GM19043 (cell line): Measurements from ENCODE around the gene PGS1.

Experiments
- ATAC-seq: cut with Tn5 transposase; IDR thresholded peaks from one replicate; pipeline ENCODE4 v1.9.1; 2021; ENCODE audit warnings: low read depth; ENCODE audit not compliant: unreplicated experiment

PGS1 gene

GRCh38 chr17:78346605-78347250, 31.7 kb upstream of the PGS1 start:
- no peak for ATAC-seq

DNA sequence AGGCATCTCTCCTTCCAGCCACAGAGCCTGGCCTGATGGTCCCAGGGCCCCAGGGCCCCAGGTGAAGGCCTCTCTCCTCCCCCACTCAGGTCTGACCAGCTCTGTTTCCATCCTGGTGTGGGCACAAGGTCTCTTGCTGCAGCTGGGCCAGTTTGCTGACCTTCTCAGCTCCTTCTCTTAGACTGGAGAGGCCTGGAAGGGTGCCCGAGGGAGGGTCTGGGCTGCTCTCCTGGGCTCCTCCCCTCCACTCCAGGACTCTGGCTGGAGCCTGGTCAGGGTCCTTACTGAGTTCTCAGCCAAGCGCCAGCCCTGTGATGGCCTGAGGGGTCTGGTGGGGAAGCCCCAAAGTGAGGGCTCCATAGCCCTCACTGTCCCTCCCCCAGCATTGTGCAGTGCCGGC, 31.0 kb upstream of the PGS1 start:
- no peak for ATAC-seq

DNA sequence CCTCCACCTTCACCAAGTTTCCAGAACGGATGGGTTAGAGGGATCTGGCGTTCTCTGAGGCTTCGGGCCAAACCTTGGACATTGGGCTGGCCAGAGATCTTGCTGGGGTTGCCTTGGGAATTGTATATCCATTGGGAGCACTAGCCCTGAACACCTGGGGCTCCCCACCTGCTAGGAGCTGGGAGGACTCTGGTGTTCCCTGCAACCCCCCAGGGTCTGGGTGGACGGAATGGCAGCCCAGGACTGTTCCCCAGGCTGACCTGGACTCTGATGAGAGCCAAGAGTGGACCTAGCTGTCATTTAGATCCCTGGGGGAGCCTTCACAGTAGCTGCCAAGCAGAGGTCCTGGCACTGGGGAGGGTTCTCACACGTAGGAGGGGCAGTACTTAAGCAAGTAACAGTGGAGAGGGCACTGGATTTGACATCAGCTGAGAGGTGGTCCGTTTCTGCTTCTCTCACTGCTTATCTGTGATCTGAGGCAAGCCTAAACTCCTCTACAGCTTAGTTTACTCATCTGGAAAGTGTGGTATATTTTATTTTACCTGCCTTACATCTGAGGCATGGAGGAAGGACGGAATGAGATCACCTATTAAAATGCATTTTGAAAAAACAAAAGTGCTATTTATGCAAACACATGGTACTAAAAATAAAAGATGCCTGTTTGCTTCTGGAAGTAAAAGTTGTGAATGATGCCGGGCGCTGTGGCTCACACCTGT, 30.2 kb upstream of the PGS1 start:
- ATAC-seq, result no peak

DNA sequence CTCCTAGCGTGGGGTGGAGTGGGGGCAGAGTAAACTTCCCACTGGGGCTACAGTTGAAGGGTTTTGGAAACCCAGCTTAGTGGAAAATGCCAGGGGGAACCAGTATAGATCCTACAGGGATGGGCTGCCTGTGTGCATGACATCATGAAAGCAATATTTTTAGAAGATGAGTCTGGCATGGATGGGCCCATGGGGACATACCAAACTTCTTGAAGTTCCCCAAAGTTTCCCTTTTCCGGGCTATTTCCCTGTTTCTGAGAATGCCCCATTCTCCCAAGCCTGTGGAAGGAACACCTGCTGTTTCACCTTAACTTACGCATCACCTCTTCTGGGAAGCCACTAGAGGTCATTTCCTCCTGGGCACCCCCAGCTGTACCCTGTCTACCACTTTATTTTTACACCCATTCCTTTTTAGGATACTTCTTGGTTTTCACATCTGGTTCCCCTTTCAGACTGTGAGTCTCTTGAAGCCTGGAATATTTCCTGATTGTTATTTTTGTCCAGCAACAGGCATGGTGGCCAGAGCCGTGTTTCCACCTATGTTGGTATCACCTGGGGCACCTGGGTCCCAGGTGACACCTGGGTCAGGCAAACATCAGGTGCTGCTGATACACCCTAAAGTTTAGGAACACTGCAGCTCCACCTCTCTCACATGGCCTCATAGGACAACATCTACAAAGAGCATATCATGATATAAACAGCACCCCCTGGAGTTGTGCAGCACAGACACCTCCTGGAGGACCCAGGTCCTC, 28.4 kb upstream of the PGS1 start:
- no peak for ATAC-seq

- ATAC-seq, result no peak
Measured at GRCh38 chr17:78351449-78352006, 26.9 kb upstream of the PGS1 start.

- no peak for ATAC-seq
Measured at GRCh38 chr17:78353834-78354233, 24.6 kb upstream of the PGS1 start.

GRCh38 chr17:78355045-78355641, 23.3 kb upstream of the PGS1 start:
- no peak for ATAC-seq

DNA sequence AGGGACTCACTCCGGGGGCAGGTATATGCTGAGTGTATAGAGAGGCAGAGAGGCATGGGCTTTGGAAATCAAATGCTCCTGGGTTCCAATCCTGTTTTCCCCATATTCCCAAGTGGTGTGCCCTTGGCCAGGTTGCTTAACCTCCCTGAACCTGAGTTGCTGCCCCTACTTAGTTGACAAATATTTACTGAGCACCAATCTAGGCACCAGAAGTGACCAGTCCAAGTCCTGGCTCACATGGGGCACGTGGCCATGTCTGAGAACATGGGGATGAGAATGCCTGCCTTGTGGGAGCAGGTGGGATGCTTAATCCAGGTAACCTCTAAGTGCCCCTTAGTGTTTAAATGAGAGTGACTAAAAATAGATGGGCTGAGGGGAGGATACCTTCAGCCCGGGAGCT, 22.7 kb upstream of the PGS1 start:
- no peak for ATAC-seq

GRCh38 chr17:78356101-78356713, 22.2 kb upstream of the PGS1 start:
- peak; percentile 50 for ATAC-seq

DNA sequence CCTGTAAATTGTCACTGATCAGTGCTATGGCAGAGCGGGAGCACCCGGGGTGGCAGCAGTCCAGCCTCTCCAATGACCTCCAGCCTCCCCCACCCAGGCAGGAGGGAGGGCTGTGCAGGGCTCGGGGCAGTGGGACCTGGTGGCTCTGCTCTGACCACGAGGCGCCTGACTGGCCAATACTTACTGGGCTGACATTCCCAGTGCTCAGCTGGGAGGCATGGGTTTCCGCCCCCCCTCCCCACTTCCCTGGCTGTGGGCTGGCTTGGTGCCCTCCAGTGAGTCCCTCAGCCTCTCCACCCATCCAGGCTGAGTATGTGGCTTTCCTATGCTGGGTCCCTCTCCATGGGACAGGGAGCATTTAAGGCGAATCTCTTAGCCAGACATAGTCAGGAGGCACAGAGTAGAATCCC, 21.3 kb upstream of the PGS1 start:
- ATAC-seq, result no peak

DNA sequence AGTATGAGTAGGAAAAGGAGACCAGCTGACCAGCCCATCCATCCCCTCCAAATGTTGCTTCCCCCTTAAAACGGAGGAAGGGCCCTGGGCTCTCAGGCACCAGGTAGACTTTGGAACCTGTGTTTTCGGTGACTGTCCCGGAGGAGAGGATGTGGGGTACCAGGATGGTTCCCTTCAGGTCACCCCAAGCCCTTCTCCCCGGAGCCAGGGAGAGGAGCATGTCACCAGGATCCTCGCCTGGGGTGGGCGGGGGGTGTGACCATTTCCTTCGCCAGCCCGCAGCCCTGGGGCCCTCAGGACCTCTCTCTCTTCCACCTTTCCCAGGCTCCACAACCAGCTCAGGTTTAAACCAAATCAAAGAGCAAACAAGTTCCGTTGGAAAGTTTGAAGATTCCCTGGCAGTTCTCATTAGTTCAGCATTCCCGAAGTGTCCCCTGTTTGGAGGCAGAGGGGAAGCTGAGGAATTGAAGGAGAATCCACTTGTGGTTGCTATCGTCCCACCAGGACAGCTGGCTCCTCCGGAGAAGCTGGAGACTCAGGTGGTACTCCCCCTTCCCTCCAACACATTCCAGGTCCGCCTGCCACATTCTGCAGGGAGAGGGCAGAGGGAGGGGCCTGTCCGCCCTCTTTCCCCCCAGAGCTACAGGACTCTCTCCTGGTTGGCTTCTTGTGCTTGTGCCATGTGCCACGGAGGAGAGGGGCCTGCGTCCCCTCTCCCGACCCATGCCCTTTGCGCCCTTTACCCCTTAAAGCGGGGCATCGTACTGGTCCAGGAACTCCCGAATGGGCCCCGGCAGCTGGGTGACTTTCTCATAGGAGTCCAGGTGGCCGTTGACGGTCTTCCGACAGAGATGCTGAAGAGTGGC, 20.5 kb upstream of the PGS1 start:
- ATAC-seq, result no peak

- no peak for ATAC-seq
Measured at GRCh38 chr17:78358538-78359320, 19.7 kb upstream of the PGS1 start.

GRCh38 chr17:78359321-78359996, 19.0 kb upstream of the PGS1 start:
- ATAC-seq, result no peak

GRCh38 chr17:78359997-78360370, 18.5 kb upstream of the PGS1 start, which contains the start of gene SOCS3:
Gene SOCS3 (minus strand): TSS chr17:78360077. CDS start chr17:78359095, 982 bp downstream.
- ATAC-seq, result no peak

DNA sequence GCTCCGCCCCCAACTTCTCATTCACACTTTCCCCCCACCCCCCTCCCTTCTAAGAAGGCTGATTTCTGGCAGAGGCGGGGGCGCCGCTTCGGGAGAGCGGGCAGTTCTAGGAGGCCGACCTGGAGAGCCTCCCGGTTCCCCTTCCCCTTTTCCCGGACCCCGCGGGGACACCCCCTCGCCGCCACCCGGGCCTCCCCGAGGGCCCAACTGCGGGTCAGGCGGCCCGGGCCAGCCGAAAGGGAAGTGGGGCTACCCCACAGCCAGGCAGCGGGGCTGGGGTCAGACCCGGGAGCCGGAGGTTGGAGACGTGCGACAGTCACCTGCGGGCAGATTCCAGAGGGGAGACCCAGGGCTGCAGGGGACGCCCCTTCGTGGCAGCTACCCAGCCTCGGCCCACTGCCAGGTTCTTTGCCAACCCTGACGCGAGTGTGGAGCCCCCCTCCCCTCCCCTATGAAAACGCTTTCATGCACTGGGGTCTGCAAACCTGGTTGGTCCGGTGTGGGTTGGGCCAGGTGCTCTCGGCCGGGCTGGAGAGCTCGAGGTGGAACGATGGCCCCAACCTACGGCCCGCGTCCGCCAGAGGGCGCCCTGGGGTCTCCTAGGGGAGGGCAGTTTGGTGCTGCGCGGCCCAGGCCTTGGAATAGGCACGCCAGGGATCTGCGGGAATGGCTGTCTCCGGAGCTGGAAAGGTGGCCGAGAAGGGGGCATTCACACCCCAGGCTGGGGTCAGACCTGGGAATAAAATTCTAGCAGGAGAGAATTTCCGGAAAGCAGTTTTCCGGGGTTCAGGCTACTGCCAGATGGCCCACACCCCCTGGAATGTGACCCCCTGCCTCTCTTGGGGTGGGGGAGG, 17.9 kb upstream of the PGS1 start:
- ATAC-seq, result no peak

DNA sequence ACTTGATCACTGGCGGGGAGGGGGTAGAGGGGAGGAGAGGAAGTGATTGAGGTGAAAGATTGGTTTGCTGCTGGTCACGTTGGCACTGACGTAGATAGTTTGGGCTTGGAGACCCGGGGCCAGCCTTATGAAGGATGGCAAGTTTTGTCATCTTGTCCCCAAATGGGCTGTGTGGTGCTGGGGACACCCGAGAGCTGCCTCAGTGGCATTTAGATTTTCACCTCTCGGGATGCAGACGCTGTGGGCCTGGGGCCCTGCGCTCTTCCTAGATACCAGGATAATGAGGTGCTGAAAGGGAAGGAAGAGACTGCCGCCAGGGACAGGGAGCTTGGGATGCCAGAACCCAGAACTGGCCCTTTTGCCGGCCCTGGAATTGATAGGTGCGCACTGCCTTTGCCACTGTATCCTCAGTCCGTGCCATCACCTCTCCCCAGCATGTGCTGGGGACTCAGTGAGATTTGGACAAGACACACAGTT, 17.2 kb upstream of the PGS1 start:
- no peak for ATAC-seq

DNA sequence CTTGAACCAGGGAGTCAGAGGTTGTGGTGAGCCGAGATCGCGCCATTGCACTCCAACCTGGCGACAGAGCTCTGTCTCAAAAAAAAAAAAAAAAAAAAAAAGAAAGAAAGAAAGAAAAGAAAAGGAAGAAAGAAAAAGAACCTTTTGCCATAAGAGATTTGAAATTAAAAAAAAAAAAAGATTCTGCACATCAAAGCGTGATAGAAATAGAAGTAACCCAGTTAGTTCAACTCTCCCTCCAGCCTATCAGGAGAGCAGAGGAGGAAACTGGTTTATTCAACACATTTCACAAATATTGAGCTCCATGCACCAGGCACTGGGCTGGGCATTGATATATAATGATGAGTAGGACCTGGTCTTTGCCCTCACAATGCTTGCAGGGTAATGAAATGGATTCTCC, 16.2 kb upstream of the PGS1 start:
- ATAC-seq, result no peak
